Measurements from ENCODE around the gene KRT6B. TPM values are rescaled to one million over a fixed set of nuclear protein-coding genes. Genes with fewer than 3 reads are reported as not detected.

Gene KRT6B
- total and polyA plus RNA-seq, 2 experiments from 2014 or later: not detected

GRCh38 chr12:52477651-52478050 lies 25.7 kb upstream of the KRT6B start (continued):
- TF ChIP-seq NANOG (IDR thresholded peaks at IDR 0.05; ENCODE audit: borderline replicate concordance): no peak
- no peak for TF ChIP-seq REST (IDR thresholded peaks at IDR 0.05; ENCODE audit: unreplicated experiment)
- no peak for TF ChIP-seq STAT1 (IDR thresholded peaks at IDR 0.05; ENCODE audit: unreplicated experiment)
- TF ChIP-seq EZH2phosphoT487 (IDR thresholded peaks at IDR 0.05; ENCODE audit: unreplicated experiment): no peak
- TF ChIP-seq POLR2AphosphoS5 (IDR thresholded peaks at IDR 0.05; ENCODE audit: low read depth): no peak
- no peak for TF ChIP-seq CREB1 (CRISPR knock-in tag; IDR thresholded peaks at IDR 0.05; ENCODE audit: low read depth)
- TF ChIP-seq CTCF (conservative IDR thresholded peaks at IDR 0.05; ENCODE audit: low read depth in 2 of 2): no peak
- no peak for TF ChIP-seq JUNB (IDR thresholded peaks at IDR 0.05; ENCODE audit: unreplicated experiment)
- TF ChIP-seq ZNF331 (CRISPR knock-in tag; IDR thresholded peaks at IDR 0.05; ENCODE audit: low read depth): no peak
- TF ChIP-seq EZH2 (IDR thresholded peaks at IDR 0.05; ENCODE audit: low read depth, unreplicated experiment): no peak

GRCh38 chr12:52474212-52474611 lies 22.3 kb upstream of the KRT6B start:
- H4K20me1 ChIP-seq (replicated peaks; ENCODE audit: insufficient read depth): no peaks in the 10 kb centered on the region
- no peaks in the 10 kb centered on the region for H3K27me3 ChIP-seq (ENCODE audit: insufficient read depth)
- no peaks in the 10 kb centered on the region for H3K36me3 ChIP-seq (ENCODE audit: insufficient read depth)
- Mint-ChIP-seq H3K9me3 (peaks cover 26% of the 10 kb centered on the region), H3K36me3 (ENCODE audit: low read depth) (no peaks in the 10 kb centered on the region), H3K27ac (no peak overlapping the region), H3K4me3 (no peak overlapping the region), H3K27me3 (ENCODE audit: insufficient read depth, low read depth, poor library complexity) (peaks cover 1% of the 10 kb centered on the region), H3K4me1 (no peaks in the 10 kb centered on the region)
- H2AFZ ChIP-seq: no peak overlapping the region
- H3K79me2 ChIP-seq (replicated peaks; ENCODE audit: insufficient read depth): no peaks in the 10 kb centered on the region
- no peaks in the 10 kb centered on the region for H3K4me1 ChIP-seq (ENCODE audit: insufficient read depth)
- no peaks in the 10 kb centered on the region for H3F3A ChIP-seq (replicated peaks; ENCODE audit: low read depth)
- no peak for DNase-seq (ENCODE audit: low spot score)
- H3K27ac ChIP-seq (ENCODE audit: low read depth): no peak overlapping the region
- no peak for ATAC-seq
- no peak overlapping the region for H3K4me2 ChIP-seq
- no peak overlapping the region for H3K4me3 ChIP-seq
- peaks cover 6% of the 10 kb centered on the region; the same call in 1 of the 2 replicates for H3K9me2 ChIP-seq (ENCODE audit: insufficient read depth)
- TF ChIP-seq ZNF114 (CRISPR knock-in tag; IDR thresholded peaks at IDR 0.05): no peak
- TF ChIP-seq REST (IDR thresholded peaks at IDR 0.05; ENCODE audit: unreplicated experiment): no peak
- TF ChIP-seq CTCF (conservative IDR thresholded peaks at IDR 0.05; ENCODE audit: low read depth in 2 of 2): no peak
- no peak for TF ChIP-seq EZH2phosphoT487 (IDR thresholded peaks at IDR 0.05; ENCODE audit: unreplicated experiment)
- no peak for TF ChIP-seq JUNB (IDR thresholded peaks at IDR 0.05; ENCODE audit: unreplicated experiment)
- TF ChIP-seq NANOG (IDR thresholded peaks at IDR 0.05; ENCODE audit: borderline replicate concordance): no peak
- no peak for TF ChIP-seq POLR2AphosphoS5 (IDR thresholded peaks at IDR 0.05; ENCODE audit: low read depth)
- TF ChIP-seq EZH2 (IDR thresholded peaks at IDR 0.05; ENCODE audit: low read depth, unreplicated experiment): no peak
